Measurements from ENCODE around the gene SNX15. TPM values are rescaled to one million over a fixed set of nuclear protein-coding genes. Genes with fewer than 3 reads are reported as not detected.

Gene SNX15
- total and polyA plus RNA-seq, 2 donors (not counting 1 experiment from before 2014, with no cell fraction given), result 26.0 to 28.5 TPM

DNA sequence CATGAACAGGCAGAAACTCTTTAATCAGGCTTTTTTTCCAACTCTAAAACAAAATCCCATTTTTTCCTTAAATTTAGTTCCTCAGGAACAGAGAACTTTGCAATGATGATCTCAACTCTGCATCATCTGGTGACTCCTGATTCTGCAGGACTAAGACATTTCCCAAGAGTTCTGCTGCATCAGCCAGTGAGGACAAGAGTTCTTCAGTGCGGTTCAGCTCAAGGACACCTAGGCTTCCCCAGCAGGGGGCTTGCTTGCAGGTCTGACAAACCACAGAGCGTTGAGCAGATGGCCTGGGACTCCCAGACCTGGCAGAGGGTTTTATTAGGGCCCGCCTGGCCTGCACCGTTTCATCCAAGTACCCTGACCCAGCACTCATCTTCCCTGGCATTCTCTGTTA, 50.2 kb downstream of the SNX15 start:
- H3K4me1 Mint-ChIP-seq, result peaks cover 5% of the 10 kb centered on the region
- peaks cover 12% of the 10 kb centered on the region for H3K79me2 ChIP-seq (ENCODE audit: control insufficient read depth, insufficient read depth, low read length)
- no peak overlapping the region for H3K4me3 ChIP-seq (ENCODE audit: control extremely low read depth in 1 of 5, extremely low read depth in 1 of 5, insufficient read depth in 1 of 5, low read depth in 2 of 5, low read length in 4 of 5)
- H3K4me1 ChIP-seq (ENCODE audit: control insufficient read depth in 2 of 2, insufficient read depth in 2 of 2, low read length in 2 of 2), result peaks cover 0 to 12% of the 10 kb centered on the region in 2 donors
- no peaks in the 10 kb centered on the region for H3K27me3 ChIP-seq (replicated peaks in 1 of 4; ENCODE audit: control extremely low read depth in 1 of 4, control insufficient read depth in 3 of 4, insufficient read depth in 4 of 4, low read length in 3 of 4)
- H3K9ac ChIP-seq (ENCODE audit: low read length), result no peak overlapping the region
- ATAC-seq (ENCODE audit: low read depth) (no peak), DNase-seq (no peak)
- no peak overlapping the region for H3K27ac ChIP-seq (ENCODE audit: low read length in 2 of 2)
- no peak overlapping the region for H3K4me3 Mint-ChIP-seq
- no peak overlapping the region for H2AFZ ChIP-seq (ENCODE audit: insufficient read depth, low read depth, low read length, poor library complexity, severe bottlenecking)
- no peak overlapping the region for H3K27ac Mint-ChIP-seq
- ChIA-PET CTCF (no interaction called here), POLR2A (no interaction called here)
- no peak overlapping the region for H3K4me2 ChIP-seq (replicated peaks; ENCODE audit: low read depth, low read length, poor library complexity, severe bottlenecking)
- no peaks in the 10 kb centered on the region for H4K20me1 ChIP-seq (ENCODE audit: control insufficient read depth, insufficient read depth, low read length, poor library complexity, severe bottlenecking)
- WGBS (ENCODE audit: insufficient coverage), result 91% methylated on average over 4 of the region's 4 CpGs
- intact Hi-C loops (cut with micrococcal nuclease), result no loop called here
- no peaks in the 10 kb centered on the region for H3K9me3 ChIP-seq (ENCODE audit: control extremely low read depth in 1 of 3, control insufficient read depth in 2 of 3, insufficient read depth in 1 of 3, low read length in 2 of 3)
- no peaks in the 10 kb centered on the region for H3K36me3 ChIP-seq (replicated peaks in 1 of 2; ENCODE audit: control extremely low read depth in 1 of 2, control insufficient read depth in 1 of 2, extremely low read depth in 1 of 2, insufficient read depth in 2 of 2, low read length in 1 of 2)
- no peaks in the 10 kb centered on the region for H3K27me3 Mint-ChIP-seq
- TF ChIP-seq, protein P1, sequence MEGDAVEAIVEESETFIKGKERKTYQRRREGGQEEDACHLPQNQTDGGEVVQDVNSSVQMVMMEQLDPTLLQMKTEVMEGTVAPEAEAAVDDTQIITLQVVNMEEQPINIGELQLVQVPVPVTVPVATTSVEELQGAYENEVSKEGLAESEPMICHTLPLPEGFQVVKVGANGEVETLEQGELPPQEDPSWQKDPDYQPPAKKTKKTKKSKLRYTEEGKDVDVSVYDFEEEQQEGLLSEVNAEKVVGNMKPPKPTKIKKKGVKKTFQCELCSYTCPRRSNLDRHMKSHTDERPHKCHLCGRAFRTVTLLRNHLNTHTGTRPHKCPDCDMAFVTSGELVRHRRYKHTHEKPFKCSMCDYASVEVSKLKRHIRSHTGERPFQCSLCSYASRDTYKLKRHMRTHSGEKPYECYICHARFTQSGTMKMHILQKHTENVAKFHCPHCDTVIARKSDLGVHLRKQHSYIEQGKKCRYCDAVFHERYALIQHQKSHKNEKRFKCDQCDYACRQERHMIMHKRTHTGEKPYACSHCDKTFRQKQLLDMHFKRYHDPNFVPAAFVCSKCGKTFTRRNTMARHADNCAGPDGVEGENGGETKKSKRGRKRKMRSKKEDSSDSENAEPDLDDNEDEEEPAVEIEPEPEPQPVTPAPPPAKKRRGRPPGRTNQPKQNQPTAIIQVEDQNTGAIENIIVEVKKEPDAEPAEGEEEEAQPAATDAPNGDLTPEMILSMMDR (IDR thresholded peaks at IDR 0.05), result no peak
- TF ChIP-seq EZH2 (IDR thresholded peaks at IDR 0.05; ENCODE audit: borderline replicate concordance, insufficient read depth, low read depth, low read length, poor library complexity, severe bottlenecking), result no peak
- H3K9me3 Mint-ChIP-seq (ENCODE audit: insufficient read depth), result no peaks in the 10 kb centered on the region

DNA sequence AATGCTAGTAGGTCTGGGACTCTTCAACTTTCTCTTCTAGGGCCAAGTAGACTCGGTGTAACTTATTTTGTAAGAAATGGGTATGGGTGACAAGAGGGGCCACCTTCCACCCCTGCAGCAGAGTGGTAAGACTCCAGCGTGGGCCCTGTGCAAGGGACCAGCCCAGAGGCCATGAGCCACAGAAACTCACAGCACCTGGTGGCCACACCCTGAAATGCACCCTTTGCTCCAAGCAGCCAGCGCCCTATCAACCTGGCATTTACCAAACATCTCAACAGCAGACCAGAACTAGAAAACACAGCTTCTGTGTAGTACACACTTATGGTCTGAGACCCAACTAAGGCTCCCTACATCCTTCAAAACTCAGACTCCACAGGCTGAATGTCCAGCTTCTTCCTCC, 50.9 kb downstream of the SNX15 start:
- Mint-ChIP-seq H3K4me1 (peaks cover 8% of the 10 kb centered on the region), H3K27ac (peak overlapping the region; percentile 56), H3K9me3 (ENCODE audit: insufficient read depth) (no peaks in the 10 kb centered on the region), H3K27me3 (no peaks in the 10 kb centered on the region), H3K4me3 (no peak overlapping the region)
- H4K20me1 ChIP-seq (ENCODE audit: control insufficient read depth, insufficient read depth, low read length, poor library complexity, severe bottlenecking), result no peaks in the 10 kb centered on the region
- H3K79me2 ChIP-seq (ENCODE audit: control insufficient read depth, insufficient read depth, low read length), result peaks cover 12% of the 10 kb centered on the region
- no peaks in the 10 kb centered on the region for H3K27me3 ChIP-seq (replicated peaks in 1 of 4; ENCODE audit: control extremely low read depth in 1 of 4, control insufficient read depth in 3 of 4, insufficient read depth in 4 of 4, low read length in 3 of 4)
- no peak overlapping the region for H3K4me3 ChIP-seq (ENCODE audit: control extremely low read depth in 1 of 5, extremely low read depth in 1 of 5, insufficient read depth in 1 of 5, low read depth in 2 of 5, low read length in 4 of 5)
- H3K36me3 ChIP-seq (replicated peaks in 1 of 2; ENCODE audit: control extremely low read depth in 1 of 2, control insufficient read depth in 1 of 2, extremely low read depth in 1 of 2, insufficient read depth in 2 of 2, low read length in 1 of 2), result no peaks in the 10 kb centered on the region
- WGBS (ENCODE audit: insufficient coverage), result 42% methylated on average over 2 of the region's 3 CpGs
- POLR2A ChIA-PET, result no interaction called here
- ATAC-seq (ENCODE audit: low read depth) (peak; percentile 99), DNase-seq (peak; percentile 76)
- peak overlapping the region; percentile 63 for H2AFZ ChIP-seq (ENCODE audit: insufficient read depth, low read depth, low read length, poor library complexity, severe bottlenecking)
- TF ChIP-seq, protein P1 (IDR thresholded peaks at IDR 0.05), result peak; percentile 71
- no peak for TF ChIP-seq EZH2 (IDR thresholded peaks at IDR 0.05; ENCODE audit: borderline replicate concordance, insufficient read depth, low read depth, low read length, poor library complexity, severe bottlenecking)
- no peak overlapping the region for H3K4me2 ChIP-seq (replicated peaks; ENCODE audit: low read depth, low read length, poor library complexity, severe bottlenecking)
- H3K4me1 ChIP-seq (ENCODE audit: control insufficient read depth in 2 of 2, insufficient read depth in 2 of 2, low read length in 2 of 2), result peaks cover 0 to 11% of the 10 kb centered on the region in 2 donors
- H3K27ac ChIP-seq (ENCODE audit: low read length in 2 of 2), result peak overlapping the region in 1 of 2 donors; percentile 0
- no peaks in the 10 kb centered on the region for H3K9me3 ChIP-seq (ENCODE audit: control extremely low read depth in 1 of 3, control insufficient read depth in 2 of 3, insufficient read depth in 1 of 3, low read length in 2 of 3)
- intact Hi-C loops (cut with micrococcal nuclease), result loop anchor here (1.0 kb wide), 1 partner anchor 64 kb away; the partner anchor contains the start of gene ARL2
- CTCF ChIA-PET, result interaction anchor here (0.6 to 0.9 kb wide), 6 partner anchors 12 to 230 kb away, joined by 3 to 5 read pairs (median 3); partner anchors contain the start of gene ARL2
- H3K9ac ChIP-seq (ENCODE audit: low read length), result no peak overlapping the region

Data from B cell (primary cell).